ENCODE measurements around the gene TMEM240. TPM values are rescaled to one million over a fixed set of nuclear protein-coding genes. Genes with fewer than 3 reads are reported as not detected.
"Not testable (repeated sequence)": the region's sequence is repeated elsewhere in the genome, so short reads cannot be mapped to it uniquely, and the experiment has no call there.

The TMEM240 gene
- total and polyA plus RNA-seq, 2 donors (not counting 3 experiments of a cell fraction or from before 2014, with no cell fraction given) = 7.0 to 7.6 TPM

- H3K4me1 ChIP-seq (ENCODE audit: control insufficient read depth, extremely low read depth, insufficient read depth, low read length); H3K36me3 ChIP-seq (ENCODE audit: control insufficient read depth in 2 of 2, extremely low read depth in 1 of 2, insufficient read depth in 2 of 2, low read length in 2 of 2); H3K27ac ChIP-seq (ENCODE audit: insufficient read depth, low read depth, low read length); H3K27me3 ChIP-seq (ENCODE audit: control insufficient read depth in 2 of 2, insufficient read depth in 2 of 2, low read length in 2 of 2); H3K9me3 ChIP-seq (replicated peaks; ENCODE audit: control insufficient read depth, insufficient read depth, low read length); H3K9me1 ChIP-seq (replicated peaks; ENCODE audit: control insufficient read depth, extremely low read depth, insufficient read depth, low read length); BruUV-seq (replicated peaks); H4K20me1 ChIP-seq (replicated peaks; ENCODE audit: control insufficient read depth, extremely low read depth, insufficient read depth, low read length); POLR2A ChIA-PET; H3K4me3 ChIP-seq (replicated peaks in 1 of 3; ENCODE audit: insufficient read depth in 1 of 3, low read depth in 1 of 3, low read length in 3 of 3); H3K4me2 ChIP-seq (ENCODE audit: insufficient read depth, low read length); H3K9ac ChIP-seq (replicated peaks; ENCODE audit: extremely low read depth, insufficient read depth, low read length); dilution Hi-C loops (cut with MboI; ENCODE audit: extremely low pct_ligation_motif_present, low sequenced_read_pairs); H2AFZ ChIP-seq (ENCODE audit: low read depth, low read length); H3K79me2 ChIP-seq (ENCODE audit: control insufficient read depth, insufficient read depth, low read length); DNase-seq (ENCODE audit: low read depth, low spot score): not testable (repeated sequence)
- CTCF ChIA-PET = interaction anchor here (0.6 to 1.4 kb wide), 13 partner anchors 14 to 383 kb away, joined by 3 to 7 read pairs (median 4); partner anchors contain the start of genes AURKAIP1, CCNL2 and MIB2
- intact Hi-C loops (cut with micrococcal nuclease) = loop anchor here (2.0 kb wide), 1 partner anchor 99 kb away; the partner anchor contains the start of gene MRPL20
- FAIRE-seq = peak; percentile 71
Observed at GRCh38 chr1:1505366-1505798, 35.0 kb downstream of the TMEM240 start.

DNA sequence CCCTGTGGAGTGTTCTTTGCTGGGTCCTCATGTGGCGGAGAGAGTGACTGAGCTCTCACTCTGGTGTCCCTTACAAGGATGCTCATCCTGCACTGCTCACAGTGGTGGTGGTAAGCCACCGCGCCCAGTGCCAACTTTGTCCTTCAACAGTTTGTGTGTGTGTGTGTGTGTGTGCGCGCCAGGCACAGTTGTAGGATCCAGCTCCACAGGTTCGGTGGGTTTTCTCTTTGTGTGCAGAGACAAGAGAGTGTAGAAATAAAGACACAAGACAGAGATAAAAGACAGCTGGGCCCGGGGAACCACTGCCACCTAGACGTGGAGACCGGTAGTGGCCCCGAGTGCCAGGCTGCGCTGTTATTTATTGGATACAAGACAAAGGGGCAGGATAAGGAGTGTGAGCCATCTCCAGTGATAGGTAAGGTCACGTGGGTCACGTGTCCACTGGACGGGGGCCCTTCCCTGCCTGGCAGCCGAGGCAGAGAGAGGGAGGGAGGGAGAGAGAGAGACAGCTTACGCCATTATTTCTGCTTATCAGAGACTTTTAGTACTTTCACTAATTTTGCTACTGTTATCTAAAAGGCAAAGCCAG lies 35.6 kb downstream of the TMEM240 start:
- intact Hi-C loops (cut with micrococcal nuclease) = loop anchor here (2.0 kb wide), 1 partner anchor 98 kb away; the partner anchor contains the start of gene MRPL20
- H3K9ac ChIP-seq (replicated peaks; ENCODE audit: extremely low read depth, insufficient read depth, low read length); BruUV-seq (replicated peaks); H3K27me3 ChIP-seq (ENCODE audit: control insufficient read depth in 2 of 2, insufficient read depth in 2 of 2, low read length in 2 of 2); H3K27ac ChIP-seq (ENCODE audit: insufficient read depth, low read depth, low read length); dilution Hi-C loops (cut with MboI; ENCODE audit: extremely low pct_ligation_motif_present, low sequenced_read_pairs); H3K4me2 ChIP-seq (ENCODE audit: insufficient read depth, low read length); H3K36me3 ChIP-seq (ENCODE audit: control insufficient read depth in 2 of 2, extremely low read depth in 1 of 2, insufficient read depth in 2 of 2, low read length in 2 of 2); POLR2A ChIA-PET; H3K9me3 ChIP-seq (replicated peaks; ENCODE audit: control insufficient read depth, insufficient read depth, low read length); H3K4me1 ChIP-seq (ENCODE audit: control insufficient read depth, extremely low read depth, insufficient read depth, low read length); H3K79me2 ChIP-seq (ENCODE audit: control insufficient read depth, insufficient read depth, low read length); H3K4me3 ChIP-seq (replicated peaks in 1 of 3; ENCODE audit: insufficient read depth in 1 of 3, low read depth in 1 of 3, low read length in 3 of 3); H3K9me1 ChIP-seq (replicated peaks; ENCODE audit: control insufficient read depth, extremely low read depth, insufficient read depth, low read length); H4K20me1 ChIP-seq (replicated peaks; ENCODE audit: control insufficient read depth, extremely low read depth, insufficient read depth, low read length): not testable (repeated sequence)
- DNase-seq (ENCODE audit: low read depth, low spot score) (peak; percentile 46), FAIRE-seq (peak; percentile 50)
- peak overlapping the region; percentile 15 for H2AFZ ChIP-seq (ENCODE audit: low read depth, low read length)
- CTCF ChIA-PET = interaction anchor here (0.6 to 1.4 kb wide), 10 partner anchors 17 to 383 kb away, joined by 3 to 7 read pairs (median 4); partner anchors contain the start of genes AURKAIP1, CCNL2 and MIB2
- TF ChIP-seq, protein P1, sequence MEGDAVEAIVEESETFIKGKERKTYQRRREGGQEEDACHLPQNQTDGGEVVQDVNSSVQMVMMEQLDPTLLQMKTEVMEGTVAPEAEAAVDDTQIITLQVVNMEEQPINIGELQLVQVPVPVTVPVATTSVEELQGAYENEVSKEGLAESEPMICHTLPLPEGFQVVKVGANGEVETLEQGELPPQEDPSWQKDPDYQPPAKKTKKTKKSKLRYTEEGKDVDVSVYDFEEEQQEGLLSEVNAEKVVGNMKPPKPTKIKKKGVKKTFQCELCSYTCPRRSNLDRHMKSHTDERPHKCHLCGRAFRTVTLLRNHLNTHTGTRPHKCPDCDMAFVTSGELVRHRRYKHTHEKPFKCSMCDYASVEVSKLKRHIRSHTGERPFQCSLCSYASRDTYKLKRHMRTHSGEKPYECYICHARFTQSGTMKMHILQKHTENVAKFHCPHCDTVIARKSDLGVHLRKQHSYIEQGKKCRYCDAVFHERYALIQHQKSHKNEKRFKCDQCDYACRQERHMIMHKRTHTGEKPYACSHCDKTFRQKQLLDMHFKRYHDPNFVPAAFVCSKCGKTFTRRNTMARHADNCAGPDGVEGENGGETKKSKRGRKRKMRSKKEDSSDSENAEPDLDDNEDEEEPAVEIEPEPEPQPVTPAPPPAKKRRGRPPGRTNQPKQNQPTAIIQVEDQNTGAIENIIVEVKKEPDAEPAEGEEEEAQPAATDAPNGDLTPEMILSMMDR (IDR thresholded peaks at IDR 0.05; ENCODE audit: extremely low read depth in 1 of 2, insufficient read depth in 1 of 2, low read depth in 1 of 2, low read length in 2 of 2) = peak; percentile 34 to 53

DNA sequence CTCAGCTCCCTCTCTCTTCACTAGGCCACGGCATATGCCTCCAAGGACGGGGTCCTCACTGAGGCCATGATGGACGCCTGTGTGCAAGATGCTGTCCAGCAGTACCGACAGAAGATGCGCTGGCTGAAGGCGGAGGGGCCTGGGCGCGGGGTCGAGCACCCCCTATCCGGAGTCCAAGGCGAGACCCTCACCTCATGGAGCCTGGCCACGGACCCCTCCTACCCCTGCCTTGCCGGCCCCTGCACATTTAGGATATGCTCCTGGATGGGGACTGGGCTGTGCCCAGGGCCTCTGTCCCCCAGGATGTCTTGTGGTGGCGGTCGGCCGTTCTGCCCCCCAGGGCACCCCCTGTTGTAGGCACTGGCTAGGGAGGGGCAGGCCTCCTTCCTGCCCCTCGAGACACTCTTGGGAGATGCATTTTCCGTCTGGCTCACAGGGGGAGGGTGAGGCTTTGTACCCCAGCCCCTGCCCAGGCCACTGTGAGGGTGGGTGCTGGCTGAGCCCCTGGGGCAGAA lies 44.9 kb downstream of the TMEM240 start:
- H3K27me3 ChIP-seq (ENCODE audit: control insufficient read depth in 2 of 2, insufficient read depth in 2 of 2, low read length in 2 of 2); H3K4me1 ChIP-seq (ENCODE audit: control insufficient read depth, extremely low read depth, insufficient read depth, low read length); H3K9me3 ChIP-seq (replicated peaks; ENCODE audit: control insufficient read depth, insufficient read depth, low read length); BruUV-seq (replicated peaks); FAIRE-seq; DNase-seq (ENCODE audit: low read depth, low spot score); H3K4me3 ChIP-seq (replicated peaks in 1 of 3; ENCODE audit: insufficient read depth in 1 of 3, low read depth in 1 of 3, low read length in 3 of 3); POLR2A ChIA-PET; CTCF ChIA-PET; intact Hi-C loops (cut with micrococcal nuclease); H3K27ac ChIP-seq (ENCODE audit: insufficient read depth, low read depth, low read length); H3K9ac ChIP-seq (replicated peaks; ENCODE audit: extremely low read depth, insufficient read depth, low read length); H2AFZ ChIP-seq (ENCODE audit: low read depth, low read length); H3K9me1 ChIP-seq (replicated peaks; ENCODE audit: control insufficient read depth, extremely low read depth, insufficient read depth, low read length); H3K4me2 ChIP-seq (ENCODE audit: insufficient read depth, low read length); H3K79me2 ChIP-seq (ENCODE audit: control insufficient read depth, insufficient read depth, low read length); H4K20me1 ChIP-seq (replicated peaks; ENCODE audit: control insufficient read depth, extremely low read depth, insufficient read depth, low read length); dilution Hi-C loops (cut with MboI; ENCODE audit: extremely low pct_ligation_motif_present, low sequenced_read_pairs): not testable (repeated sequence)
- H3K36me3 ChIP-seq (ENCODE audit: control insufficient read depth in 2 of 2, extremely low read depth in 1 of 2, insufficient read depth in 2 of 2, low read length in 2 of 2) = peaks cover 4 to 10% of the 10 kb centered on the region in 2 experiments
